22Rv1 (cell line): ENCODE results near the gene TOLLIP.

Experiments
- H3K27ac ChIP-seq: fragments of 450-650 bp; 2 replicates; pipeline ENCODE4 v1.5.1; 2017
- CTCF ChIP-seq: fragments of 450-650 bp; IDR thresholded peaks from 2 replicates; pipeline ENCODE4 v1.5.1; 2017; ENCODE audit warnings: mild to moderate bottlenecking
- ZFX ChIP-seq: fragments of 450-650 bp; IDR thresholded peaks from 2 replicates; pipeline ENCODE4 v1.6.1; 2017; ENCODE audit warnings: antibody characterized with exemption, borderline replicate concordance

The TOLLIP gene

GRCh38 chr11:1299621-1300020, 9.8 kb downstream of the TOLLIP start:
- H3K27ac ChIP-seq = no peak overlapping the region
- TF ChIP-seq CTCF (no peak), ZFX (no peak)

- H3K27ac ChIP-seq = no peak overlapping the region
- TF ChIP-seq ZFX = no peak
- TF ChIP-seq CTCF = no peak
These were observed 10.5 kb downstream of the TOLLIP start for GRCh38 chr11:1298695-1299492.

GRCh38 chr11:1297576-1298473, 11.6 kb downstream of the TOLLIP start:
- no peak for TF ChIP-seq CTCF
- no peak for TF ChIP-seq ZFX
- no peak overlapping the region for H3K27ac ChIP-seq

- H3K27ac ChIP-seq = no peak overlapping the region
- TF ChIP-seq CTCF (no peak), ZFX (no peak)
These were observed 12.3 kb downstream of the TOLLIP start for GRCh38 chr11:1297011-1297575.

- TF ChIP-seq ZFX (no peak), CTCF (no peak)
- no peak overlapping the region for H3K27ac ChIP-seq
These were observed 13.1 kb downstream of the TOLLIP start for GRCh38 chr11:1296287-1296686.

- no peak for TF ChIP-seq CTCF
- no peak for TF ChIP-seq ZFX
- H3K27ac ChIP-seq = no peak overlapping the region
These were observed 13.8 kb downstream of the TOLLIP start for GRCh38 chr11:1295591-1295990.
